Fibroblast of skin of left biceps (primary cell): ENCODE measurements around the gene NELFA.
A peak's percentile ranks its signal among the peaks of the same experiment; 100 is the strongest.

Experiments used
- DNase-seq, 2 experiments: peaks; one replicate each; pipeline ENCODE4 v3.0.0-alpha.2; 2013; ENCODE audit warnings: low read depth in 2 of 2

Gene NELFA

GRCh38 chr4:2008921-2009650, at the start of gene NELFA:
TSS of gene NELFA (minus strand) at chr4:2008974. CDS start at chr4:2008959, 15 bp downstream.
- DNase-seq, result peak; percentile 77 to 80

DNA sequence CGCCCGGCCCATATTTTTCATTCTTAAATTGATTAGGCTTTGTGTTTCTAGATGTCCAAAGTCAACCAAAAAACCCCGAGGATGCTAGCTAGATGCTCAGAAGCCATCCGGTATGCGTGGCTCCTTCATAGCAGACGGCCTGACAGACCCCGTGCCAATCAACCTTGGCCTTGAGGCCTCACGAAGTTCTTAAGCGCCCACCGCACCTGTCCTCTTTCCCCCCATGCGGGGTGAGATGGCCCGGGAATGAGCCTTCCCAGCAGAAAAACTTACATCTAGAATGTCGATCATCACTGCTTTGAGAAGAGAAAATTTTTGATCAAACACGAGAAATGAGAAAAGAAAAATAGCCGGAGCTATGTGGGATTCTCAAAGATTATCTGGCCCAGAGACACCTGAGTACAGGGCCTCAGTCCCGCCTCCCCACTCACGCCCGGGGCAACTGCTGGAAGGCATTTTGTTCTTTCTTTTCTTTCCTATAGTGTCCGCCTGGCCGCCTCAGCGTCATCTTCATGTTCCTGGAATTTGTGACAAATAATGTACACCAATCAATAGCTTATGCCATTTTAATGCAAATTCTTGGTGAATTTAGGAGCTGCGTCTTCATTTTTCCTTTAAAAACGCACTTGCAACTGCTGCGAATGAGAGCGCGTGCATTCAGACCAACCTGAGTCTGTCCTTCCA, 48.8 kb upstream of the NELFA start:
- DNase-seq, result no peak

GRCh38 chr4:2054217-2054616, 45.4 kb upstream of the NELFA start:
- no peak for DNase-seq

DNA sequence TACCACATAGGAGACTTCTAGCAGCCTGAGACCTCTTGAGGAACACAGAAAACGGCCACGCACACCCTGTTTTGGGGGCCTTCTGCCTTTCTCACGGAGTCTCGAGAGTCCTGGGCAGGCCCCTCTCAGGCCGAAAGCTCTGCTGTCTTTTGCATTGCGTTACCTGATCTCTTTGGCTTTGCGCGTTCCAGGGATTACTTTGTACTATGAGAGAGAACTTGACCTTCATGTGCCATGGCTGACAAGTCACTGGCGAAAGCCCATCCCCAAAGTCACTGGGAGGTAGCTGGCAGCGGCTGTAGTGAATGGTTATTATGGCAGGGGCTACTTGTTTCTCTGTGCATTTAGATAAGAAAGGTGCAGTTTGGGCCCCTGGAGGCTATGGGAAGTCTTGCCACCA, 42.3 kb upstream of the NELFA start:
- DNase-seq, result no peak

DNA sequence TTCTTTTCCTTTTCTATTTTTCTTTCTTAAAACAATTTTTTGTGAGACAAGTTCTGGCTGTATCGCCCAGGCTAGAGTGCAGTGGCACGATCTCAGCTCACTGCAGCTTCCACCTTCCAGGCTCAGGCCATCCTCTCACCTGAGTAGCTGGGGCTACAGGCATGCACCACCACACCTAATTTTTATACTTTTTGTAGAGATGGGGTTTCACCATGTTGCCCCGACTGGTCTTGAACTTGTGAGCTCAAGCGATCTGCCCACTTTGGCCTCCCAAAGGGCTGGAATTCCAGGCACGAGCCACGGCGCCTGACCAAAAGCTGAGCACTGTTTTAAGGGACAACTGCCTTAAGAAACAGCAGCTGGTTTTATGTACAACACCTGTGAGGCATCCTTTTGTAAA, 41.0 kb upstream of the NELFA start:
- no peak for DNase-seq

DNA sequence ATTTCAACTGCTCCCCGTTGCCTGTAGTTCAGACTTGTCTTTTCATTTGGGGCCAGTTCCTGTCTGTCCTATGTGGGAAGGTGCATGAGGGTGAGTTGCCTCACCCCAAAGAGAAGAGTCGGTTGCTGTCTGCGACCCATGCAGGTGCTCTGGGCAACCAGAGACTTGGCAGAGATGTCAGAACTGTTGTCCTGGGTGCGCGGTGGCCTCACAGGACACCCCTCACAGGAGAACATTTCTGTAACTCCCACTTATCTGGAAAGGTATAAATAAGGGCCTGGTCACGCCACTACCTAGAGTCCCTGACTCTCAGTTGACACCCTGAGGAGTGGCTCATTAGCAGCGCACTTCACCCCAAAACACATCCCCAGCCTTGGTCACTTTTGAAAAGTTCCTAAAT, 40.6 kb upstream of the NELFA start:
- DNase-seq, result no peak

DNA sequence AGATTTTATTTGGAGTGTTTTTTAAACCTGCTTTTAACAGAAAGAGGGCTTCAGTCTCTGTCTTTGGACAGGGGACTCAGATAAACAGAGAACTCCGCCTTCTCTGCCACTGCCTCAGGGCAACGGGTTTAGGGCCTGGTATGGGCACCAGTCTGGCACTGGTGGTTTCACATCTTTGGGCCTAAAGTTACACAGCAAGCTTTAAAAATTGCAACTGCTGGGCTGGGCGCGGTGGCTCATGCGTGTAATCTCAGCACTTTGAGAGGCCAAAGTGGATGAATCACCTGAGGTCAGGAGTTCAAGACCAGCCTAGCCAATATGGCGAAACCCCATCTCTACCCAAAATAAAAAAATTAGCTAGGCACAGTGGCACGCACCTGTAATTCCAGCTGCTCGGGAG, 40.1 kb upstream of the NELFA start:
- no peak for DNase-seq

- no peak for DNase-seq
Measured at GRCh38 chr4:2047781-2048581, 39.2 kb upstream of the NELFA start.

- DNase-seq, result no peak
Measured at GRCh38 chr4:2047031-2047660, 38.4 kb upstream of the NELFA start.

- DNase-seq, result no peak
Measured at GRCh38 chr4:2046031-2046961, 37.5 kb upstream of the NELFA start.

GRCh38 chr4:2045518-2045951, 36.8 kb upstream of the NELFA start:
- DNase-seq, result no peak

GRCh38 chr4:2044542-2045517, 36.1 kb upstream of the NELFA start:
- DNase-seq, result no peak

GRCh38 chr4:2044119-2044485, 35.3 kb upstream of the NELFA start:
- no peak for DNase-seq

- no peak for DNase-seq
Measured at GRCh38 chr4:2043396-2044118, 34.8 kb upstream of the NELFA start.

- DNase-seq, result no peak
Measured at GRCh38 chr4:2042947-2043395, 34.2 kb upstream of the NELFA start.

DNA sequence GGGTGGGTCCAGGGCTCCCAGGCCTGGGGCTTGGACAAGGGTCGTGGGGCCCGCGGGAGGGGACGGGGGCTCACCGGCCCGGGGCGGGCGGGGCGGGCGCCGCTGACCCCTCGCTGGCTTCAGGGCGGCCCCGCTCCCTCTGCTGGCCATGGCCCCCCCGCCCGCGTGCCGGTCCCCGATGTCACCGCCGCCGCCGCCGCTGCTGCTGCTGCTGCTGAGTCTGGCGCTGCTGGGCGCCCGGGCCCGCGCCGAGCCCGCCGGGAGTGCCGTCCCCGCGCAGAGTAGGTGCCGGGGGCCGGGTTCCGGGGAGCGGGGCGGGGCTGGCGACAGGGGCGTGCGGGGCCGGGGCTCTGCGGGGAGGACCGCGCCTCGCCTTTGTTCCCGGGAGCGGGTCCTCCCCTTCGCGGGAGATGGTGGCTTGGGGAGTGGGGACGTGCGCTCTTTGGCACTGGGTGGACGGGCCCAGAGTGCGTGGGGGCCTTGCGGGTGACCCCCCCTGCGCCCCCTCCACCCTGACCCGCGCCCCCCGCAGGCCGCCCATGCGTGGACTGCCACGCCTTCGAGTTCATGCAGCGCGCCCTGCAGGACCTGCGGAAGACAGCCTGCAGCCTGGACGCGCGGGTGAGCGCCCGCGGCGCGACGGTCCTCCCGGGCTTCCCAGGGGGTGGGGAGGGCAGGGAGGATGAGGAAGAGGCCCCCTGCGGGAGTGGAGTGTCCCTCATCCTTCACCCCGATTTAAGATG, 33.6 kb upstream of the NELFA start:
- DNase-seq, result no peak

DNA sequence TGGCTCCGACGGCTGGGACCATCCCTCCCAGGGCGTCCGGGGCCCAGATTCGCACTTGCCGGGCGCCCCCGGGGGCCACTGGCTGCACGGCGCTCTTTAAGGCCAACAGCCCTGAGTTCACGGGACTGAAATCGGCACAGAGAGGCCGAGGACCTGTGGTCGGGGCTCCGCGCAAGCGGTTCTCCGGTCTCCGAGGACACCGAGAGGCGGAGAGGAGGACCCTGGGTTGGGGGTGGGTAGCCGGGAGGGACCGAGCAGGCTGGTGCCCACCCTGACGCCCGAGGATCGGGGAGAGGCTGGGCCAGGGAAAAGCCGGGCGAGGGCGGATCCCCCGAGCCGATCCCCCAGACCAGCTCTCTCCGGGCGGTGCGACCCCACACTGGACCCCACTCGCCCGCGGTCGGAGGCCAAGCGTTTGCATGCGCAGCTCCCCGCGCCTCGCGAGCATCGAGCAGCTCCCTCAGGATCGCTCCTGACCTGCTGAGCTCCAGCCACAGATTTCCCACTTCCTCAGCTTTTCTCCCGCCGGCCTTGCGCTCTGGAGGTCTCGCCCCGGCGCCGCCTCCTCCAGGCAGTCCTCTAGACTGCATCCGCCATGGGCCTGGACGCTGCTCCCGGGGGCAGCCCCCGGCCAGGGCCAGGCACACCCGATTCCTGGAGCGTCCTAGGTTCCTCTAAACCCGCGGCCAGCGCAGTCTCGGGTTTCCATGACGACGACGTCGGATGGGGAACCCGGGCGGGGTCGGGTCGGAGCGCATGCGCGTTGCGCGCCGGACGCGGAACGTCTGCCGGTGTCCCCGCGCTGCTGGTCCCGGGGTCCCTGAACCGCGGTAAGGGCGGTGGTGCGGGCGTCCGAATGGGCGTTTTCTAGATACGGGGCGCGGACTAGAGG, 32.7 kb upstream of the NELFA start:
- DNase-seq, result peak; percentile 26 to 28
